Gastroesophageal sphincter (tissue), 3 donors: Measurements from ENCODE around the gene SLF1.

Experiments used
- EP300 ChIP-seq: sonication (generic); formaldehyde crosslinking; IDR thresholded peaks from one replicate; pipeline ENCODE4 v1.6.1; 2017; ENCODE audit warnings: antibody characterized with exemption, mild to moderate bottlenecking
- TF ChIP-seq, protein P1 (sequence below), 4 experiments: fragments of 200-600 bp in 2 of 4; fragments of 450-650 bp in 2 of 4; sonication (generic) in 1 of 4; IDR thresholded peaks; one replicate each; pipeline ENCODE4 v1.5.1; 2017 to 2019; ENCODE audit warnings: antibody characterized with exemption in 4 of 4, mild to moderate bottlenecking in 2 of 4, moderate library complexity in 2 of 4

DNA sequence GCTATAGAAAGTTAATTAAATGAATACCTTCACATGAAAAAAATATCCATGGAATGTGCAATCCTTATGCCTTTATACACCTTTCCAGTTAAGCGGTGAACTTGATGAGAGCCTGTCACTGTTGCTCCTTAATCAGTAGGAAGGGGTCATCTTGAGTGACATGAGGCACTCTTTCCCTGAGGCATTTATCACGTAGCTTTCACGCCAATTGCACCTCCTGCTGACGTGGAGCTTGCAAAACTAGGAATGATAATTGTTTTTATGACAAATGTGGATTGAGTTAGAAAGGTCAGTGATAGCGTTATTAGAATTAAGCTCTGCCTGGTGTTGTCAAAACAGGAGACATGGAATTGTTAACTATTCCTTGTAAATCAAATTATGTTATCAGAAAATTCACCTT, 79.7 kb downstream of the SLF1 start:
- TF ChIP-seq EP300: no peak
- TF ChIP-seq, protein P1, sequence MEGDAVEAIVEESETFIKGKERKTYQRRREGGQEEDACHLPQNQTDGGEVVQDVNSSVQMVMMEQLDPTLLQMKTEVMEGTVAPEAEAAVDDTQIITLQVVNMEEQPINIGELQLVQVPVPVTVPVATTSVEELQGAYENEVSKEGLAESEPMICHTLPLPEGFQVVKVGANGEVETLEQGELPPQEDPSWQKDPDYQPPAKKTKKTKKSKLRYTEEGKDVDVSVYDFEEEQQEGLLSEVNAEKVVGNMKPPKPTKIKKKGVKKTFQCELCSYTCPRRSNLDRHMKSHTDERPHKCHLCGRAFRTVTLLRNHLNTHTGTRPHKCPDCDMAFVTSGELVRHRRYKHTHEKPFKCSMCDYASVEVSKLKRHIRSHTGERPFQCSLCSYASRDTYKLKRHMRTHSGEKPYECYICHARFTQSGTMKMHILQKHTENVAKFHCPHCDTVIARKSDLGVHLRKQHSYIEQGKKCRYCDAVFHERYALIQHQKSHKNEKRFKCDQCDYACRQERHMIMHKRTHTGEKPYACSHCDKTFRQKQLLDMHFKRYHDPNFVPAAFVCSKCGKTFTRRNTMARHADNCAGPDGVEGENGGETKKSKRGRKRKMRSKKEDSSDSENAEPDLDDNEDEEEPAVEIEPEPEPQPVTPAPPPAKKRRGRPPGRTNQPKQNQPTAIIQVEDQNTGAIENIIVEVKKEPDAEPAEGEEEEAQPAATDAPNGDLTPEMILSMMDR (IDR thresholded peaks at IDR 0.05): no peak
